Endothelial cell of umbilical vein (primary cell): Measurements from ENCODE around the gene PPP1R15B. TPM values are rescaled to one million over a fixed set of nuclear protein-coding genes. Genes with fewer than 3 reads are reported as not detected.

Experiments
- BruUV-seq: library from RNA; stranded (reverse); fragments of 400-500 nt; replicated peaks from 2 replicates; lab custom pipeline; 2021; lab: Mats Ljungman, UMichigan
- CTCF ChIA-PET: fragments of 300-600, 350-600 bp; sonication (Branson Sonifier 250); formaldehyde crosslinking; loops from one replicate; lab custom pipeline; 2021; ENCODE audit warnings: antibody characterized with exemption, inconsistent platforms; lab: Charles Lee
- POLR2A ChIA-PET: fragments of 300-600, 350-600 bp; sonication (Branson Sonifier 250); formaldehyde crosslinking; loops from one replicate; lab custom pipeline; 2021; ENCODE audit warnings: antibody characterized with exemption, inconsistent platforms; lab: Charles Lee
- DNase-seq: peaks from one replicate; pipeline ENCODE4 v3.0.0-alpha.2; 2011; ENCODE audit warnings: low read depth, low spot score
- FAIRE-seq: peaks from 2 replicates; lab custom pipeline; 2011; peaks lifted over from hg19 to GRCh38; lab: Jason Lieb, UNC
- H2AFZ ChIP-seq: 2 replicates; pipeline ENCODE4 v1.6.0; 2012; ENCODE audit warnings: low read depth, low read length, control low read depth, inconsistent platforms
- H3K27ac ChIP-seq: 2 replicates; pipeline ENCODE4 v1.5.1; 2011; ENCODE audit warnings: low read depth, mild to moderate bottlenecking, control low read depth, low read length, moderate library complexity; ENCODE audit not compliant: insufficient read depth
- H3K27me3 ChIP-seq, 2 experiments: 2 replicates each; pipeline versions ENCODE4 v1.6.0 to v1.6.1; 2011; ENCODE audit warnings: low read length in 2 of 2, mixed read lengths in 1 of 2; ENCODE audit not compliant: control insufficient read depth in 2 of 2, insufficient read depth in 2 of 2
- H3K36me3 ChIP-seq, 2 experiments: 2 replicates in 1 of 2; 3 replicates in 1 of 2; pipeline ENCODE4 v1.5.1; 2011; ENCODE audit warnings: low read length in 2 of 2, mild to moderate bottlenecking in 1 of 2, moderate library complexity in 1 of 2; ENCODE audit not compliant: control insufficient read depth in 2 of 2, insufficient read depth in 2 of 2; ENCODE audit errors: extremely low read depth in 1 of 2
- H3K4me1 ChIP-seq: 3 replicates; pipeline ENCODE4 v1.5.1; 2011; ENCODE audit warnings: mild to moderate bottlenecking, low read length; ENCODE audit not compliant: control insufficient read depth, insufficient read depth; ENCODE audit errors: extremely low read depth
- H3K4me2 ChIP-seq: 2 replicates; pipeline ENCODE4 v1.6.1; 2011; ENCODE audit warnings: low read length, control low read depth, mixed read lengths; ENCODE audit not compliant: insufficient read depth
- H3K4me3 ChIP-seq, 3 experiments: fragments of 200-600 bp in 1 of 3; sonication (generic), shearing (Covaris generic) in 1 of 3; replicated peaks in 1 of 3; 2 replicates each; pipeline ENCODE4 v1.5.1; 2011 to 2016; ENCODE audit warnings: control low read depth in 3 of 3, low read length in 3 of 3, mild to moderate bottlenecking in 2 of 3, inconsistent platforms in 1 of 3, low read depth in 1 of 3, moderate library complexity in 1 of 3; ENCODE audit not compliant: insufficient read depth in 1 of 3
- H3K79me2 ChIP-seq: 2 replicates; pipeline ENCODE4 v1.6.0; 2012; ENCODE audit warnings: low read length, inconsistent platforms; ENCODE audit not compliant: control insufficient read depth, insufficient read depth
- H3K9ac ChIP-seq: replicated peaks from 2 replicates; pipeline ENCODE3; 2011; ENCODE audit warnings: low read length, control low read depth; ENCODE audit not compliant: insufficient read depth; ENCODE audit errors: extremely low read depth
- H3K9me1 ChIP-seq: replicated peaks from 3 replicates; pipeline ENCODE4 v1.6.0; 2011; ENCODE audit warnings: mild to moderate bottlenecking, low read length; ENCODE audit not compliant: control insufficient read depth, insufficient read depth; ENCODE audit errors: extremely low read depth
- H3K9me3 ChIP-seq: replicated peaks from 2 replicates; pipeline ENCODE4 v1.5.1; 2012; ENCODE audit warnings: low read length, inconsistent platforms; ENCODE audit not compliant: control insufficient read depth, insufficient read depth
- H4K20me1 ChIP-seq: replicated peaks from 2 replicates; pipeline ENCODE3; 2011; ENCODE audit warnings: mild to moderate bottlenecking, low read length; ENCODE audit not compliant: control insufficient read depth, insufficient read depth; ENCODE audit errors: extremely low read depth
- CTCF ChIP-seq, 2 donors: IDR thresholded peaks; 1 replicate in 1 of 2; 2 replicates in 1 of 2; pipeline ENCODE4 v1.5.1; 2011; ENCODE audit warnings: low read length in 2 of 2, mild to moderate bottlenecking in 2 of 2, moderate library complexity in 2 of 2, control low read depth in 1 of 2, inconsistent platforms in 1 of 2, low read depth in 1 of 2; ENCODE audit not compliant: insufficient read depth in 1 of 2; ENCODE audit errors: extremely low read depth in 1 of 2
- EZH2 ChIP-seq: IDR thresholded peaks from 2 replicates; pipeline ENCODE4 v1.6.1; 2012; ENCODE audit warnings: borderline replicate concordance, low read depth, mild to moderate bottlenecking, moderate library complexity, low read length, inconsistent platforms; ENCODE audit not compliant: severe bottlenecking
- FOS ChIP-seq: IDR thresholded peaks from 2 replicates; pipeline ENCODE4 v1.6.1; 2011; ENCODE audit warnings: mild to moderate bottlenecking, low read length, moderate library complexity, borderline replicate concordance; ENCODE audit not compliant: insufficient read depth
- GATA2 ChIP-seq: IDR thresholded peaks from 2 replicates; pipeline ENCODE4 v1.7.0; 2011; ENCODE audit warnings: low read depth, mild to moderate bottlenecking, moderate library complexity, mixed read lengths, low read length; ENCODE audit not compliant: insufficient read length, insufficient read depth
- JUN ChIP-seq: IDR thresholded peaks from 2 replicates; pipeline ENCODE4 v1.6.1; 2011; ENCODE audit warnings: borderline replicate concordance, low read depth; ENCODE audit not compliant: insufficient read length, insufficient read depth
- MYC ChIP-seq: IDR thresholded peaks from one replicate; pipeline ENCODE4 v1.6.1; 2011; ENCODE audit warnings: mild to moderate bottlenecking, low read depth, low read length
- POLR2A ChIP-seq: IDR thresholded peaks from 2 replicates; pipeline ENCODE4 v1.6.1; 2012; ENCODE audit warnings: low read depth, mild to moderate bottlenecking, control low read depth, low read length
- POLR2AphosphoS5 ChIP-seq: IDR thresholded peaks from 2 replicates; pipeline ENCODE4 v1.6.1; 2012; ENCODE audit warnings: low read depth, mild to moderate bottlenecking, control low read depth, low read length, moderate library complexity; ENCODE audit not compliant: insufficient read depth
- dilution Hi-C: fragments of 300-500 bp; cut with MboI; formaldehyde crosslinking; loops from one replicate; pipeline ENCODE4 v1.15.0; 2019; ENCODE audit warnings: low sequenced_read_pairs; ENCODE audit not compliant: extremely low pct_ligation_motif_present
- intact Hi-C: fragments of 100-400 bp; cut with micrococcal nuclease; formaldehyde crosslinking; loops from one replicate; pipeline ENCODE4 v1.10.0; 2022
- polyA plus RNA-seq, 4 experiments: library from polyadenylated mRNA; depleted of rRNA in 3 of 4; stranded (reverse) in 3 of 4; unstranded in 1 of 4; fragments of >200 nt; gene quantifications; 2 replicates each; pipeline versions ENCODE4 v1.2.1 to v1.2.3, GENCODE V29; 2011 to 2012; ENCODE audit warnings: missing spikeins in 1 of 4
- total RNA-seq: library from RNA; stranded (reverse); gene quantifications from 2 replicates; pipeline ENCODE4 v1.2.3, GENCODE V29; 2021
- TF ChIP-seq, protein P1 (sequence below): IDR thresholded peaks from 2 replicates; pipeline ENCODE4 v1.6.1; 2011; ENCODE audit not compliant: insufficient read depth, insufficient read length

PPP1R15B gene
- total and polyA plus RNA-seq, 2 donors (not counting 3 experiments of a cell fraction or from before 2014, with no cell fraction given): 16.8 to 39.8 TPM

DNA sequence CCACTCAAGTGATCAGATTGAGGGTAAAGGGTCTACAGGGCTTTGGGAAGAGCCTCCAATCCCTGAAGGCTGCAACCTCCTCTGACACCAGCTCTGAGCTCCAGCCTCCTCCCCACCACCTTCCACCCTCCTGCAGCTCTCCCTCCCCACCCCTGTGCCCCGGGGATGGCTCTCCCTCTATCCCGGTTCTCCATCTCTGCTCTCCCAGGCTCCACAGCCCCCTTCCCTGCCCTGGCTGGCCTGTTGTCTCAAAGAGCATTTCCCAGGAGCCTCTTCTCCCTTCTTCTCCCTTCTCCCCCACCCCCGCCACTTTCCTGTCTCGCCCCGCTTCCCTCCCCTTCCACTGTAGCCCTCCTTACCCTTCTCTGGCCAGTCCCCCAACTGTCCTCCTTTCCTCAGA, 53.0 kb downstream of the PPP1R15B start:
- no peaks in the 10 kb centered on the region for H3K9me3 ChIP-seq
- no TSS peak for BruUV-seq
- ChIA-PET CTCF (interaction anchor here (0.7 to 9.5 kb wide), 9 partner anchors 40 to 195 kb away, joined by 3 to 318 read pairs (median 60); partner anchors contain the start of genes GOLT1A and REN), POLR2A (no interaction called here)
- no peak overlapping the region for H2AFZ ChIP-seq
- no peak for FAIRE-seq
- H3K4me1 ChIP-seq: peaks cover 55% of the 10 kb centered on the region
- no peaks in the 10 kb centered on the region for H3K9me1 ChIP-seq
- H3K27ac ChIP-seq: no peak overlapping the region
- no peak overlapping the region for H3K4me3 ChIP-seq
- dilution Hi-C loops: no loop called here
- intact Hi-C loops: no loop called here
- TF ChIP-seq, protein P1, sequence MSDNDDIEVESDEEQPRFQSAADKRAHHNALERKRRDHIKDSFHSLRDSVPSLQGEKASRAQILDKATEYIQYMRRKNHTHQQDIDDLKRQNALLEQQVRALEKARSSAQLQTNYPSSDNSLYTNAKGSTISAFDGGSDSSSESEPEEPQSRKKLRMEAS: no peak
- TF ChIP-seq JUN: no peak
- no peak for TF ChIP-seq POLR2AphosphoS5
- no peak for TF ChIP-seq GATA2
- TF ChIP-seq MYC: no peak
- no peak for TF ChIP-seq FOS
- no peak for TF ChIP-seq CTCF (IDR thresholded peaks at IDR 0.05; ENCODE audit: extremely low read depth in 1 of 2, insufficient read depth in 1 of 2, low read depth in 1 of 2, low read length in 2 of 2)
- TF ChIP-seq EZH2: no peak
- no peak for TF ChIP-seq POLR2A
- H3K4me2 ChIP-seq: no peak overlapping the region
- H3K9ac ChIP-seq: no peak overlapping the region
- H4K20me1 ChIP-seq: no peaks in the 10 kb centered on the region
- H3K27me3 ChIP-seq: no peaks in the 10 kb centered on the region
- H3K79me2 ChIP-seq: no peaks in the 10 kb centered on the region
- no peak for DNase-seq
- H3K36me3 ChIP-seq: no peaks in the 10 kb centered on the region
